Cardiac fibroblast (primary cell): Measurements from ENCODE around the gene CAMK1.

Experiments
- DNase-seq, 2 donors: peaks; one replicate each; pipeline versions ENCODE4 v3.0.0 to v3.0.0-alpha.2; 2010; ENCODE audit warnings: low read depth in 2 of 2
- H3K4me3 ChIP-seq, 2 donors: replicated peaks in 1 of 2; 1 replicate in 1 of 2; 2 replicates in 1 of 2; pipeline ENCODE4 v1.5.1; 2011; ENCODE audit warnings: low read depth in 2 of 2, low read length in 2 of 2, mild to moderate bottlenecking in 2 of 2, moderate library complexity in 1 of 2
- TF ChIP-seq, protein P1 (sequence below): IDR thresholded peaks from one replicate; pipeline ENCODE4 v1.5.1; 2011; ENCODE audit warnings: low read depth, mild to moderate bottlenecking, low read length, inconsistent platforms

CAMK1 gene

DNA sequence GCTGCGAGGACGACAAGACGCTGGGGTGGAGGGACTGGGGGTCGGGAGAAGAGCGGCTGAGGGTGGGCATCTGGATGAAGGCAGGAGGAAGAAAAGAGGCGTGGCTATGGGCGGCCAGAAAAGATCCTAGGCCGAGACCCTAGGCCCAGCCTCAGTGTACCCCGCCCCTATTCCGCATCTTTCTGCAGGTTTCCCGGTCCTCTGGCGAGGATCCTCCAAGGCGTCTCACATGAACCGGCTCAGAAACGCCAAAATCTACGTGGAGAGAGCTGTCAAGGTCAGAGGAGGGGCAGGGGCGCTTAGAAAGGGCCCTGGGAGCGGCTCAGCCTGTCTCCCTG lies 40.7 kb upstream of the CAMK1 start:
- peak in 1 of 2 donors; percentile 25 for DNase-seq
- peak overlapping the region; percentile 52 to 56 for H3K4me3 ChIP-seq

GRCh38 chr3:9809615-9810432 lies 40.1 kb upstream of the CAMK1 start, which contains the start of gene TTLL3:
TSS of gene TTLL3 (plus strand) at chr3:9810262. CDS start at chr3:9810662, 400 bp downstream.
- TF ChIP-seq, protein P1, sequence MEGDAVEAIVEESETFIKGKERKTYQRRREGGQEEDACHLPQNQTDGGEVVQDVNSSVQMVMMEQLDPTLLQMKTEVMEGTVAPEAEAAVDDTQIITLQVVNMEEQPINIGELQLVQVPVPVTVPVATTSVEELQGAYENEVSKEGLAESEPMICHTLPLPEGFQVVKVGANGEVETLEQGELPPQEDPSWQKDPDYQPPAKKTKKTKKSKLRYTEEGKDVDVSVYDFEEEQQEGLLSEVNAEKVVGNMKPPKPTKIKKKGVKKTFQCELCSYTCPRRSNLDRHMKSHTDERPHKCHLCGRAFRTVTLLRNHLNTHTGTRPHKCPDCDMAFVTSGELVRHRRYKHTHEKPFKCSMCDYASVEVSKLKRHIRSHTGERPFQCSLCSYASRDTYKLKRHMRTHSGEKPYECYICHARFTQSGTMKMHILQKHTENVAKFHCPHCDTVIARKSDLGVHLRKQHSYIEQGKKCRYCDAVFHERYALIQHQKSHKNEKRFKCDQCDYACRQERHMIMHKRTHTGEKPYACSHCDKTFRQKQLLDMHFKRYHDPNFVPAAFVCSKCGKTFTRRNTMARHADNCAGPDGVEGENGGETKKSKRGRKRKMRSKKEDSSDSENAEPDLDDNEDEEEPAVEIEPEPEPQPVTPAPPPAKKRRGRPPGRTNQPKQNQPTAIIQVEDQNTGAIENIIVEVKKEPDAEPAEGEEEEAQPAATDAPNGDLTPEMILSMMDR = no peak
- DNase-seq = peak; percentile 59 to 72
- H3K4me3 ChIP-seq = peak within 1 kb of the TSS; percentile 52 to 56

More for the DNA sequence above, 40.7 kb upstream of the CAMK1 start:
- TF ChIP-seq, protein P1 = no peak

DNA sequence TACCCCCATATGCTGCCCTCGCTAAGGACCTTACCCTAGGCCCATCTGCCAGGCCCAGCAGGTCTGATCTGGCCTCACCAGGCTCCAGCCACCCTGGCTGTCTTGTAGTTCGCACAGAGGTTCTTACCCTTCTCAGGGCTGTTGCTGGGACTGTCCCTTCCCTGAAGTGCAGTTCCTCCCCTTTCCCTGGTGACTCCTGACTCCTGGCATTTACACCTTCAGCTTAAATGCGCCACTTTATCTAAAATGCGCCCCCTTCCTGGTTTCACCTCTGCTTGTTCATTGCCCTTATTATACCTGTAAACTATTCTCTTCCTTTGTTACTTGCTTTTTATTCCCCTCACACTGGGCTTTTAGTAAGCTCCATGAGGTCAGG lies 39.5 kb upstream of the CAMK1 start:
- TF ChIP-seq, protein P1 = no peak
- no peak for DNase-seq
- peak overlapping the region; percentile 52 to 56 for H3K4me3 ChIP-seq

- peak; percentile 23 to 48 for DNase-seq
- TF ChIP-seq, protein P1 = peak; percentile 31
- H3K4me3 ChIP-seq = no peak overlapping the region
These were observed 38.7 kb upstream of the CAMK1 start for GRCh38 chr3:9808345-9809037.

DNA sequence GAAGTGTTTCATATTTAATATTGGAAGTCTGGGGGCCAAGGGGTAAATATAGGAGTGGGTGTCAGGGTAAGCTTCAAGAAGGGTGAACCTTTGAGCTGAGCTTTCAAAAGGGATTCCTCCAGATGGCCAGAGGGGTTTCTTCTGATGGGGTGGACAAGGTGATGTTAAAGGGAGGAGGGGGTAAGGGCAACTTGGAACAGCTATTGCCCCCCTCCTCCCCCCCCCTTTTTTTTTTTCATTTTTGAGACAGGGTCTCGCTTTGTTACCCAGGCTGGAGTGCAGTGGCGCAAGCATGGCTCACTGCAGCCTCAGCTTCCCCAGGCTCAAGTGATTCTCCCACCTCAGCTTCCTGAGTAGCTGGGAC lies 38.2 kb upstream of the CAMK1 start:
- DNase-seq = no peak
- TF ChIP-seq, protein P1 = no peak
- H3K4me3 ChIP-seq = no peak overlapping the region

GRCh38 chr3:9806688-9807589 lies 37.2 kb upstream of the CAMK1 start:
- DNase-seq = no peak
- TF ChIP-seq, protein P1 = no peak
- no peak overlapping the region for H3K4me3 ChIP-seq
